SK-N-SH treated with all-trans-retinoic acid at 6 μM for 48 hours (cell line): ENCODE results near the gene ADAMTSL1.

Experiments used
- ESRRG ChIP-seq: fragments of 250-450 bp; sonication (Bioruptor Pico); IDR thresholded peaks from 2 replicates; pipeline ENCODE4 v1.6.1; 2021; ENCODE audit warnings: mild to moderate bottlenecking
- RARB ChIP-seq: fragments of 250-450 bp; sonication (Bioruptor Pico); IDR thresholded peaks from 2 replicates; pipeline ENCODE4 v1.8.0; 2021; ENCODE audit warnings: mild to moderate bottlenecking, moderate library complexity
- TCF4 ChIP-seq: fragments of 250-450 bp; sonication (Bioruptor Pico); IDR thresholded peaks from 2 replicates; pipeline ENCODE4 v1.8.0; 2021; ENCODE audit warnings: mild to moderate bottlenecking, moderate library complexity, borderline replicate concordance
- TOX ChIP-seq: fragments of 250-450 bp; sonication (Bioruptor Pico); IDR thresholded peaks from 2 replicates; pipeline ENCODE4 v1.8.0; 2021; ENCODE audit warnings: mild to moderate bottlenecking, moderate library complexity, borderline replicate concordance
- ZFP3 ChIP-seq: fragments of 250-450 bp; sonication (Bioruptor Pico); IDR thresholded peaks from 2 replicates; pipeline ENCODE4 v1.5.0; 2020; ENCODE audit warnings: mild to moderate bottlenecking, moderate library complexity
- ZNF70 ChIP-seq: fragments of 450-650 bp; formaldehyde crosslinking; IDR thresholded peaks from 2 replicates; pipeline ENCODE4 v1.5.0; 2020; ENCODE audit warnings: mild to moderate bottlenecking, moderate library complexity
- TF ChIP-seq, protein P1 (sequence below): fragments of 250-450 bp; sonication (Bioruptor Pico); IDR thresholded peaks from 2 replicates; pipeline ENCODE4 v1.8.0; 2020; ENCODE audit warnings: mild to moderate bottlenecking, moderate library complexity, borderline replicate concordance

DNA sequence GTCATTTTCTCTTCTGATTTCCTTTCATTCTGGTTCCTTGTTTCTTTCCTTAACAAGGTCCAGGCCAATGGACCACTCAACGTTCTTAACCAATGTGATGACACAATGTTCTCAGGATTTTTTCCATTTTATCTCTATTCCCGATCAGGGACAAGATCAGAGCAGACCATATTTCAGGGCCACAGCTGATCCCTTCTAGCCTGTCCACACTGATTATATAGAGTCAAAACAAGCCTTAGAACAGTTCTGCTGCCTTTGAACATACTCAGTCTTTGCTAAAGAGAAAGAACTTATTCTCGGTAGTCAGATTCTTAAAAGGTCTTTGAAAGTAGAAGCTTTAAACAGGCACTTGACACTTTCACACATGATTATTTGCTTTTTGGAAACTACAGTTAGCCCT is 188.4 kb downstream of the ADAMTSL1 start:
- TF ChIP-seq TCF4 (CRISPR knock-in tag) (no peak), ZNF70 (CRISPR knock-in tag) (no peak), ESRRG (no peak), RARB (no peak), TOX (CRISPR knock-in tag) (no peak), ZFP3 (CRISPR knock-in tag) (no peak)
- TF ChIP-seq, protein P1, sequence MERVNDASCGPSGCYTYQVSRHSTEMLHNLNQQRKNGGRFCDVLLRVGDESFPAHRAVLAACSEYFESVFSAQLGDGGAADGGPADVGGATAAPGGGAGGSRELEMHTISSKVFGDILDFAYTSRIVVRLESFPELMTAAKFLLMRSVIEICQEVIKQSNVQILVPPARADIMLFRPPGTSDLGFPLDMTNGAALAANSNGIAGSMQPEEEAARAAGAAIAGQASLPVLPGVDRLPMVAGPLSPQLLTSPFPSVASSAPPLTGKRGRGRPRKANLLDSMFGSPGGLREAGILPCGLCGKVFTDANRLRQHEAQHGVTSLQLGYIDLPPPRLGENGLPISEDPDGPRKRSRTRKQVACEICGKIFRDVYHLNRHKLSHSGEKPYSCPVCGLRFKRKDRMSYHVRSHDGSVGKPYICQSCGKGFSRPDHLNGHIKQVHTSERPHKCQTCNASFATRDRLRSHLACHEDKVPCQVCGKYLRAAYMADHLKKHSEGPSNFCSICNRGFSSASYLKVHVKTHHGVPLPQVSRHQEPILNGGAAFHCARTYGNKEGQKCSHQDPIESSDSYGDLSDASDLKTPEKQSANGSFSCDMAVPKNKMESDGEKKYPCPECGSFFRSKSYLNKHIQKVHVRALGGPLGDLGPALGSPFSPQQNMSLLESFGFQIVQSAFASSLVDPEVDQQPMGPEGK (CRISPR knock-in tag) = no peak
